Measurements from ENCODE around the gene MRPS25.

Gene MRPS25

GRCh38 chr3:15074500-15074899 is 9.4 kb upstream of the MRPS25 start:
- no peak overlapping the region for H3K4me3 ChIP-seq (ENCODE audit: low read depth, low read length)
- H3K36me3 ChIP-seq (ENCODE audit: control insufficient read depth in 2 of 2, insufficient read depth in 1 of 2, low read length in 2 of 2), result peaks cover 37 to 86% of the 10 kb centered on the region in 2 experiments
- H3K9me3 ChIP-seq (ENCODE audit: control insufficient read depth, insufficient read depth, low read depth, low read length), result no peaks in the 10 kb centered on the region
- H3K27ac ChIP-seq (ENCODE audit: extremely low read depth, low read depth, low read length), result no peak overlapping the region
- POLR2A ChIA-PET, result no interaction called here
- H3K4me1 ChIP-seq (ENCODE audit: control insufficient read depth, insufficient read depth, low read length), result no peaks in the 10 kb centered on the region
- CTCF ChIA-PET, result interaction anchor here (0.6 kb wide), 1 partner anchor 111 kb away, joined by 4 read pairs; no protein-coding TSS in a partner anchor
- TF ChIP-seq SETDB1 (IDR thresholded peaks at IDR 0.05; ENCODE audit: insufficient read length, low read length) (no peak), ZBTB1 (tag by site-specific recombination; IDR thresholded peaks at IDR 0.05) (no peak), ZNF274 (IDR thresholded peaks at IDR 0.05; ENCODE audit: low read length) (no peak), ZNF274 (tag by site-specific recombination; IDR thresholded peaks at IDR 0.05; ENCODE audit: borderline replicate concordance) (no peak), TCF7L2 (IDR thresholded peaks at IDR 0.05; ENCODE audit: borderline replicate concordance, low read depth, low read length) (no peak), HOXA7 (CRISPR knock-in tag; IDR thresholded peaks at IDR 0.05; ENCODE audit: borderline replicate concordance) (no peak), ZNF529 (tag by site-specific recombination; IDR thresholded peaks at IDR 0.05; ENCODE audit: insufficient replicate concordance) (no peak), ZBTB44 (tag by site-specific recombination; IDR thresholded peaks at IDR 0.05) (no peak), ZNF677 (tag by site-specific recombination; IDR thresholded peaks at IDR 0.05) (no peak), ZNF629 (tag by site-specific recombination; IDR thresholded peaks at IDR 0.05) (no peak), MYNN (tag by site-specific recombination; IDR thresholded peaks at IDR 0.05; ENCODE audit: borderline replicate concordance) (no peak), GFI1B (tag by site-specific recombination; IDR thresholded peaks at IDR 0.05) (no peak), ZNF302 (tag by site-specific recombination; IDR thresholded peaks at IDR 0.05; ENCODE audit: low read depth) (no peak)
- TF ChIP-seq, protein P1, sequence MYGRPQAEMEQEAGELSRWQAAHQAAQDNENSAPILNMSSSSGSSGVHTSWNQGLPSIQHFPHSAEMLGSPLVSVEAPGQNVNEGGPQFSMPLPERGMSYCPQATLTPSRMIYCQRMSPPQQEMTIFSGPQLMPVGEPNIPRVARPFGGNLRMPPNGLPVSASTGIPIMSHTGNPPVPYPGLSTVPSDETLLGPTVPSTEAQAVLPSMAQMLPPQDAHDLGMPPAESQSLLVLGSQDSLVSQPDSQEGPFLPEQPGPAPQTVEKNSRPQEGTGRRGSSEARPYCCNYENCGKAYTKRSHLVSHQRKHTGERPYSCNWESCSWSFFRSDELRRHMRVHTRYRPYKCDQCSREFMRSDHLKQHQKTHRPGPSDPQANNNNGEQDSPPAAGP (tag by site-specific recombination; IDR thresholded peaks at IDR 0.05), result no peak
- TF ChIP-seq, protein P2, sequence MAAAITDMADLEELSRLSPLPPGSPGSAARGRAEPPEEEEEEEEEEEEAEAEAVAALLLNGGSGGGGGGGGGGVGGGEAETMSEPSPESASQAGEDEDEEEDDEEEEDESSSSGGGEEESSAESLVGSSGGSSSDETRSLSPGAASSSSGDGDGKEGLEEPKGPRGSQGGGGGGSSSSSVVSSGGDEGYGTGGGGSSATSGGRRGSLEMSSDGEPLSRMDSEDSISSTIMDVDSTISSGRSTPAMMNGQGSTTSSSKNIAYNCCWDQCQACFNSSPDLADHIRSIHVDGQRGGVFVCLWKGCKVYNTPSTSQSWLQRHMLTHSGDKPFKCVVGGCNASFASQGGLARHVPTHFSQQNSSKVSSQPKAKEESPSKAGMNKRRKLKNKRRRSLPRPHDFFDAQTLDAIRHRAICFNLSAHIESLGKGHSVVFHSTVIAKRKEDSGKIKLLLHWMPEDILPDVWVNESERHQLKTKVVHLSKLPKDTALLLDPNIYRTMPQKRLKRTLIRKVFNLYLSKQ (tag by site-specific recombination; IDR thresholded peaks at IDR 0.05; ENCODE audit: borderline replicate concordance), result no peak

DNA sequence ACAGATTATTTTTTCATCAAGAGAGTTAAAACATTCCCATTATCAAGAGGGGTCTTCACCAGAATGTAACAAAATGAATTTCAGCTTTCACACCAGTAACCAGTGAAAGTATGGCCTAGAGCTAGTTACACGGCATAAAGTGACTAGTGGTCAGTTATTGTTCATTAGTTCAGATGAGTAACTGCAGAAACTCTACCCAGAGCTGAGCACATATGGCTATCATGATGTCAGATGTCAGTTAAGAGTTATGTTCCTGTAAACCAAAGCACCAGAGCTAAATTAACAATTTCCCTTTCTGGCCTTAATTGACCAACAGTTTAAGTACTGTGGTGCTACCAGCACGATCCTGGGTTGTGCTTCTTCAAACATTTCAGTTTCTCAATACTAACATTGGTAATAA is 6.6 kb upstream of the MRPS25 start:
- CTCF ChIA-PET, result interaction anchor here (0.6 kb wide), 1 partner anchor 130 kb away, joined by 3 read pairs; no protein-coding TSS in a partner anchor
- TF ChIP-seq ZNF416 (tag by site-specific recombination; IDR thresholded peaks at IDR 0.05) (no peak), ZNF621 (tag by site-specific recombination; IDR thresholded peaks at IDR 0.05) (no peak), ZNF549 (tag by site-specific recombination; IDR thresholded peaks at IDR 0.05) (no peak), ZNF211 (tag by site-specific recombination; IDR thresholded peaks at IDR 0.05; ENCODE audit: low read depth) (no peak), HOXA7 (CRISPR knock-in tag; IDR thresholded peaks at IDR 0.05; ENCODE audit: borderline replicate concordance) (no peak), ZNF48 (tag by site-specific recombination; IDR thresholded peaks at IDR 0.05) (no peak), ZNF692 (tag by site-specific recombination; IDR thresholded peaks at IDR 0.05) (no peak), ZSCAN23 (tag by site-specific recombination; IDR thresholded peaks at IDR 0.05) (no peak), GLIS2 (tag by site-specific recombination; IDR thresholded peaks at IDR 0.05) (no peak), HOXC10 (CRISPR knock-in tag; IDR thresholded peaks at IDR 0.05) (no peak), ZNF133 (tag by site-specific recombination; IDR thresholded peaks at IDR 0.05) (no peak), ZNF302 (tag by site-specific recombination; IDR thresholded peaks at IDR 0.05; ENCODE audit: low read depth) (no peak), ZNF580 (tag by site-specific recombination; IDR thresholded peaks at IDR 0.05) (no peak), SCRT2 (tag by site-specific recombination; IDR thresholded peaks at IDR 0.05) (no peak), YY2 (tag by site-specific recombination; IDR thresholded peaks at IDR 0.05) (no peak)
- TF ChIP-seq, protein P3, sequence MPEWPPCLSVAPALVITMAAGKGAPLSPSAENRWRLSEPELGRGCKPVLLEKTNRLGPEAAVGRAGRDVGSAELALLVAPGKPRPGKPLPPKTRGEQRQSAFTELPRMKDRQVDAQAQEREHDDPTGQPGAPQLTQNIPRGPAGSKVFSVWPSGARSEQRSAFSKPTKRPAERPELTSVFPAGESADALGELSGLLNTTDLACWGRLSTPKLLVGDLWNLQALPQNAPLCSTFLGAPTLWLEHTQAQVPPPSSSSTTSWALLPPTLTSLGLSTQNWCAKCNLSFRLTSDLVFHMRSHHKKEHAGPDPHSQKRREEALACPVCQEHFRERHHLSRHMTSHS (tag by site-specific recombination; IDR thresholded peaks at IDR 0.05), result no peak
- POLR2A ChIA-PET, result no interaction called here
- Histone ChIP-seq H3K9me3 (ENCODE audit: control insufficient read depth, insufficient read depth, low read depth, low read length) (no peaks in the 10 kb centered on the region), H3K4me1 (ENCODE audit: control insufficient read depth, insufficient read depth, low read length) (no peaks in the 10 kb centered on the region), H3K4me3 (ENCODE audit: low read depth, low read length) (no peak overlapping the region), H3K27ac (ENCODE audit: extremely low read depth, low read depth, low read length) (no peak overlapping the region), H3K36me3 (ENCODE audit: control insufficient read depth in 2 of 2, insufficient read depth in 1 of 2, low read length in 2 of 2) (peaks cover 24 to 61% of the 10 kb centered on the region in 2 experiments)

Data from HEK293 (cell line).